ENCODE results near the gene FAM236D. TPM values are rescaled to one million over a fixed set of nuclear protein-coding genes. Genes with fewer than 3 reads are reported as not detected.
"Not testable (repeated sequence)": the region's sequence is repeated elsewhere in the genome, so short reads cannot be mapped to it uniquely, and the experiment has no call there.

FAM236D gene
- total RNA-seq, 1 experiment from 2014 or later, result not detected

- H3K27ac Mint-ChIP-seq; H4K20me1 ChIP-seq (ENCODE audit: control insufficient read depth, insufficient read depth, insufficient read length); H3K4me1 Mint-ChIP-seq; H2BK15ac ChIP-seq (ENCODE audit: low read depth, low read length); H2BK20ac ChIP-seq (ENCODE audit: low read depth, low read length, poor library complexity, severe bottlenecking); H2BK120ac ChIP-seq (ENCODE audit: low read depth, low read length, poor library complexity, severe bottlenecking); H4K8ac ChIP-seq (replicated peaks; ENCODE audit: insufficient read length, low read depth, low read length); H3K23me2 ChIP-seq (ENCODE audit: insufficient read length, low read depth, low read length, poor library complexity, severe bottlenecking); H2AFZ ChIP-seq (ENCODE audit: low read length); H2AK5ac ChIP-seq (ENCODE audit: insufficient read length, low read length); H3K4me1 ChIP-seq (ENCODE audit: insufficient read depth, low read length); H3K79me1 ChIP-seq (ENCODE audit: insufficient read depth, low read depth, low read length, poor library complexity, severe bottlenecking); H3K9me3 ChIP-seq (ENCODE audit: control insufficient read depth, low read depth, low read length); H3K27me3 ChIP-seq (ENCODE audit: insufficient read depth, low read length); H4K91ac ChIP-seq (ENCODE audit: insufficient read length, low read depth, low read length); H3K4me2 ChIP-seq (ENCODE audit: insufficient read depth, insufficient read length, low read length); H3K4ac ChIP-seq (ENCODE audit: low read depth, low read length); H3K9ac ChIP-seq (ENCODE audit: extremely low read depth, insufficient read length, low read length); H3K36me3 Mint-ChIP-seq (ENCODE audit: insufficient read depth in 1 of 3, low read depth in 3 of 3); H3K4me3 Mint-ChIP-seq; H2BK5ac ChIP-seq (ENCODE audit: insufficient read length, low read length); DNase-seq; H3K23ac ChIP-seq (ENCODE audit: insufficient read length, low read depth, low read length); H3K27me3 Mint-ChIP-seq (ENCODE audit: low read depth); H3T11ph ChIP-seq (ENCODE audit: low read length); H4K5ac ChIP-seq (ENCODE audit: insufficient read length, low read depth, low read length); H3K79me2 ChIP-seq (ENCODE audit: insufficient read depth, low read length); H3K14ac ChIP-seq (ENCODE audit: insufficient read depth, low read length); H3K27ac ChIP-seq (ENCODE audit: insufficient read length, low read depth, low read length); H2BK12ac ChIP-seq (ENCODE audit: insufficient read length, low read depth, low read length); H3K9me3 Mint-ChIP-seq; H3K56ac ChIP-seq (ENCODE audit: insufficient read length, low read depth, low read length); H3K18ac ChIP-seq (ENCODE audit: insufficient read length, low read depth, low read length): not testable (repeated sequence)
- WGBS (ENCODE audit: extremely low coverage, insufficient read length, low lambda C conversion rate), result no CpG with 5 or more reads among the region's 8 CpGs
Measured at GRCh38 chrX:72783365-72783936, 24.6 kb downstream of the FAM236D start.

- not testable (repeated sequence) for H3K4ac ChIP-seq (ENCODE audit: low read depth, low read length); H3K23ac ChIP-seq (ENCODE audit: insufficient read length, low read depth, low read length); H2AFZ ChIP-seq (ENCODE audit: low read length); H4K8ac ChIP-seq (replicated peaks; ENCODE audit: insufficient read length, low read depth, low read length); H3K9ac ChIP-seq (ENCODE audit: extremely low read depth, insufficient read length, low read length); H3K4me3 Mint-ChIP-seq; H2BK15ac ChIP-seq (ENCODE audit: low read depth, low read length); H3K4me1 ChIP-seq (ENCODE audit: insufficient read depth, low read length); H3K4me2 ChIP-seq (ENCODE audit: insufficient read depth, insufficient read length, low read length); H2BK20ac ChIP-seq (ENCODE audit: low read depth, low read length, poor library complexity, severe bottlenecking); H4K5ac ChIP-seq (ENCODE audit: insufficient read length, low read depth, low read length); H3K27me3 Mint-ChIP-seq (ENCODE audit: low read depth); H3K18ac ChIP-seq (ENCODE audit: insufficient read length, low read depth, low read length); H4K91ac ChIP-seq (ENCODE audit: insufficient read length, low read depth, low read length); H3K23me2 ChIP-seq (ENCODE audit: insufficient read length, low read depth, low read length, poor library complexity, severe bottlenecking); H3K27ac Mint-ChIP-seq; H3K27ac ChIP-seq (ENCODE audit: insufficient read length, low read depth, low read length); H2BK120ac ChIP-seq (ENCODE audit: low read depth, low read length, poor library complexity, severe bottlenecking); H3K9me3 Mint-ChIP-seq; DNase-seq; H2BK12ac ChIP-seq (ENCODE audit: insufficient read length, low read depth, low read length); H3K9me3 ChIP-seq (ENCODE audit: control insufficient read depth, low read depth, low read length); H3K27me3 ChIP-seq (ENCODE audit: insufficient read depth, low read length); H3T11ph ChIP-seq (ENCODE audit: low read length); H2AK5ac ChIP-seq (ENCODE audit: insufficient read length, low read length); H3K56ac ChIP-seq (ENCODE audit: insufficient read length, low read depth, low read length); H3K4me1 Mint-ChIP-seq; H3K36me3 Mint-ChIP-seq (ENCODE audit: insufficient read depth in 1 of 3, low read depth in 3 of 3); H3K14ac ChIP-seq (ENCODE audit: insufficient read depth, low read length); H2BK5ac ChIP-seq (ENCODE audit: insufficient read length, low read length); H3K79me2 ChIP-seq (ENCODE audit: insufficient read depth, low read length); H3K79me1 ChIP-seq (ENCODE audit: insufficient read depth, low read depth, low read length, poor library complexity, severe bottlenecking); H4K20me1 ChIP-seq (ENCODE audit: control insufficient read depth, insufficient read depth, insufficient read length)
- WGBS (ENCODE audit: extremely low coverage, insufficient read length, low lambda C conversion rate), result no CpG with 5 or more reads among the region's 15 CpGs
Measured at GRCh38 chrX:72782560-72782959, 25.4 kb downstream of the FAM236D start, which contains the start of gene FAM236B. Gene FAM236B, minus strand, starts transcription at chrX:72782660. Its CDS starts 100 bp downstream, at chrX:72782560.
